ENCODE measurements around the gene WDR12. TPM values are rescaled to one million over a fixed set of nuclear protein-coding genes. Genes with fewer than 3 reads are reported as not detected.

The WDR12 gene
- total RNA-seq = 65.6 and 67.1 TPM in 2 replicates
- polyA plus RNA-seq = 5.6 and 8.5 TPM in 2 replicates
- 11.7 and 14.9 TPM in 2 replicates for polyA plus RNA-seq (2011; cell fraction: cytosol; rRNA removed)
- 24.7 and 40.2 TPM in 2 replicates for polyA plus RNA-seq (2011; cell fraction: nucleus; rRNA removed)
- polyA plus RNA-seq (2012) = 52.6 and 80.9 TPM in 2 replicates
- 13.1 and 16.1 TPM in 2 replicates for polyA minus RNA-seq
- 27.2 TPM for polyA minus RNA-seq (2011; cell fraction: cytosol; rRNA and poly(A)+ RNA removed)
- polyA minus RNA-seq (2011; cell fraction: nucleus; rRNA and poly(A)+ RNA removed) = 12.1 and 13.6 TPM in 2 replicates
- percentile 77 among the genes with signal in this experiment for Bru-seq, nascent RNA
- percentile 78 among the genes with signal in this experiment for BruChase-seq, experiment 1, labeled RNA remaining after a 6-hour chase
- percentile 73 among the genes with signal in this experiment for BruChase-seq, experiment 2, labeled RNA remaining after a 2-hour chase
- long read RNA-seq, full-length matches to known transcripts = 68 of 84 reads
- long read RNA-seq, partial matches to known transcripts = 8 of 84 reads
- long read RNA-seq, other reads (novel, unspliced or antisense) = 8 of 84 reads

DNA sequence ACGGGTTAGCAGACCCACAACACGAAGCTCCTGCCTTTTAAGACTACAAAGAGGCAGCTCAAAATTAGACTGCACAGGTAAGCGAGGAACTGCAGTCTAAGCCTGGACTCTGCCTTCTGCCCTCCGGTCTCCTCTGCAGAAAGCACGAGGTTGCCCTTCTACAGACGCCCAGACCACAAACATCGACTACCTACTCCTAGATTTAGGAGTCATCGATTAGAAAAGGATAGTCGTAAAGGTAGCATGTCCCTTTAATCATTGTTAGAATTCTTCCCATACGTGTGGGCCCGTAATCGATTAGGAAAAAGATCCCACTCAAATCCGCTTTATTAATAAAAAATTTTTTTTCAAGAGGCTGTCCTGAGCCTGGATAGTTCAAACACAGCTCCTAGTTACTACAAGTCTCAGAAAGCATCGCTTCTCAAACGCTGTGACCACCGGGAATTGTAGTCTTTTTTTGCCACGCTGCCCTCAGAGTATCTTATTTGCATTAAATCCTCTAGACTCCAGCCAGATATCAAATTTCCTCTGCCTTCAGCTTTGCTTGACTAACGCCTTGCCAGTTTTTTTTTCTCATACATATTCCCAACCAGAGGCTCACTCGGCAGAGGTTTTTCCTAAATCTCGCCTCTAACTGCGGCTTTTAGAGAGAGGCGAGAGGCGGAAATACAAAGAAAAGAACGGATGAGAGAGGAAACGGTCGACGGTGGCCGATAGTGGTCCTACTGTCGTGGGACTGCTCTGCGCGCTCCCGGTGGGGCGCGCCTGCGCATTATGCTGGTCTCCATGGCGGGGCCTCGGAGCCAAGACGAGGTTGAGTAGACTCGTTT is at the start of gene WDR12, which contains the start of gene CARF:
TSS of gene WDR12 (minus strand) at position 162 of the 830 bp plus-strand sequence. CDS start 197 bp downstream, outside the sequence.
TSS of gene CARF (plus strand) at position 764 of the 830 bp plus-strand sequence. CDS start 29,628 bp downstream, outside the sequence.
- Histone ChIP-seq H3K4me2 (ENCODE audit: insufficient read depth, low read length) (peak within 1 kb of the TSS; percentile 88), H3K4me3 (replicated peaks in 1 of 3; ENCODE audit: insufficient read depth in 1 of 3, low read depth in 1 of 3, low read length in 3 of 3) (peak within 1 kb of the TSS; percentile 84 to 97 (median 97)), H3K9ac (replicated peaks; ENCODE audit: extremely low read depth, insufficient read depth, low read length) (peak within 1 kb of the TSS; percentile 97), H3K27me3 (ENCODE audit: control insufficient read depth in 2 of 2, insufficient read depth in 2 of 2, low read length in 2 of 2) (no peaks in the 10 kb centered on the region), H4K20me1 (replicated peaks; ENCODE audit: control insufficient read depth, extremely low read depth, insufficient read depth, low read length) (no peaks in the 10 kb centered on the region), H3K79me2 (ENCODE audit: control insufficient read depth, insufficient read depth, low read length) (peaks cover 38% of the 10 kb centered on the region), H3K36me3 (ENCODE audit: control insufficient read depth in 2 of 2, extremely low read depth in 1 of 2, insufficient read depth in 2 of 2, low read length in 2 of 2) (no peaks in the 10 kb centered on the region), H3K9me1 (replicated peaks; ENCODE audit: control insufficient read depth, extremely low read depth, insufficient read depth, low read length) (no peaks in the 10 kb centered on the region), H3K27ac (ENCODE audit: insufficient read depth, low read depth, low read length) (peak within 1 kb of the TSS; percentile 86), H2AFZ (ENCODE audit: low read depth, low read length) (peak within 1 kb of the TSS; percentile 79), H3K4me1 (ENCODE audit: control insufficient read depth, extremely low read depth, insufficient read depth, low read length) (peaks cover 7% of the 10 kb centered on the region), H3K9me3 (replicated peaks; ENCODE audit: control insufficient read depth, insufficient read depth, low read length) (no peaks in the 10 kb centered on the region)
- intact Hi-C loops (cut with micrococcal nuclease) (loop anchor here (1.0 to 10.0 kb wide), 5 partner anchors 103 to 543 kb away; partner anchors contain the start of genes ABI2 and NBEAL1), dilution Hi-C loops (cut with MboI; ENCODE audit: extremely low pct_ligation_motif_present, low sequenced_read_pairs) (no loop called here)
- ChIA-PET POLR2A (interaction anchor here (0.6 kb wide), 1 partner anchor 216 kb away, joined by 6 read pairs; no protein-coding TSS in a partner anchor), CTCF (interaction anchor here (1.1 kb wide), 1 partner anchor 40 kb away, joined by 3 read pairs; the partner anchor contains the start of gene ICA1L)
- DNase-seq (ENCODE audit: low read depth, low spot score) = peak; percentile 96
- peak; percentile 76 for FAIRE-seq
- no TSS peak for BruUV-seq (replicated peaks)
- TF ChIP-seq, protein P1, sequence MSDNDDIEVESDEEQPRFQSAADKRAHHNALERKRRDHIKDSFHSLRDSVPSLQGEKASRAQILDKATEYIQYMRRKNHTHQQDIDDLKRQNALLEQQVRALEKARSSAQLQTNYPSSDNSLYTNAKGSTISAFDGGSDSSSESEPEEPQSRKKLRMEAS (IDR thresholded peaks at IDR 0.05; ENCODE audit: insufficient read depth, insufficient read length) = peak; percentile 78
- TF ChIP-seq EZH2 (IDR thresholded peaks at IDR 0.05; ENCODE audit: borderline replicate concordance, low read depth, low read length, severe bottlenecking) (no peak), POLR2AphosphoS5 (IDR thresholded peaks at IDR 0.05; ENCODE audit: insufficient read depth, low read depth, low read length) (peak; percentile 55), FOS (IDR thresholded peaks at IDR 0.05; ENCODE audit: borderline replicate concordance, insufficient read depth, low read length) (no peak), MYC (IDR thresholded peaks at IDR 0.05; ENCODE audit: low read depth, low read length) (peak; percentile 96), JUN (IDR thresholded peaks at IDR 0.05; ENCODE audit: borderline replicate concordance, insufficient read depth, insufficient read length, low read depth) (no peak), POLR2A (IDR thresholded peaks at IDR 0.05; ENCODE audit: low read depth, low read length) (peak; percentile 78), GATA2 (IDR thresholded peaks at IDR 0.05; ENCODE audit: insufficient read depth, insufficient read length, low read depth, low read length) (no peak)
- TF ChIP-seq, protein P2, sequence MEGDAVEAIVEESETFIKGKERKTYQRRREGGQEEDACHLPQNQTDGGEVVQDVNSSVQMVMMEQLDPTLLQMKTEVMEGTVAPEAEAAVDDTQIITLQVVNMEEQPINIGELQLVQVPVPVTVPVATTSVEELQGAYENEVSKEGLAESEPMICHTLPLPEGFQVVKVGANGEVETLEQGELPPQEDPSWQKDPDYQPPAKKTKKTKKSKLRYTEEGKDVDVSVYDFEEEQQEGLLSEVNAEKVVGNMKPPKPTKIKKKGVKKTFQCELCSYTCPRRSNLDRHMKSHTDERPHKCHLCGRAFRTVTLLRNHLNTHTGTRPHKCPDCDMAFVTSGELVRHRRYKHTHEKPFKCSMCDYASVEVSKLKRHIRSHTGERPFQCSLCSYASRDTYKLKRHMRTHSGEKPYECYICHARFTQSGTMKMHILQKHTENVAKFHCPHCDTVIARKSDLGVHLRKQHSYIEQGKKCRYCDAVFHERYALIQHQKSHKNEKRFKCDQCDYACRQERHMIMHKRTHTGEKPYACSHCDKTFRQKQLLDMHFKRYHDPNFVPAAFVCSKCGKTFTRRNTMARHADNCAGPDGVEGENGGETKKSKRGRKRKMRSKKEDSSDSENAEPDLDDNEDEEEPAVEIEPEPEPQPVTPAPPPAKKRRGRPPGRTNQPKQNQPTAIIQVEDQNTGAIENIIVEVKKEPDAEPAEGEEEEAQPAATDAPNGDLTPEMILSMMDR (IDR thresholded peaks at IDR 0.05; ENCODE audit: extremely low read depth in 1 of 2, insufficient read depth in 1 of 2, low read depth in 1 of 2, low read length in 2 of 2) = no peak

All from endothelial cell of umbilical vein (primary cell).